Activated CD8-positive, alpha-beta memory T cell treated with anti-CD3 and anti-CD28 coated beads, Interleukin-2, amount 50 U/mL, for 4 hours (primary cell): Measurements from ENCODE around the gene METAP1.
"Not testable (repeated sequence)": the region's sequence is repeated elsewhere in the genome, so short reads cannot be mapped to it uniquely, and the experiment has no call there.

Experiments
- DNase-seq: peaks from one replicate; pipeline ENCODE4 v3.0.0-alpha.2; 2020

METAP1 gene

DNA sequence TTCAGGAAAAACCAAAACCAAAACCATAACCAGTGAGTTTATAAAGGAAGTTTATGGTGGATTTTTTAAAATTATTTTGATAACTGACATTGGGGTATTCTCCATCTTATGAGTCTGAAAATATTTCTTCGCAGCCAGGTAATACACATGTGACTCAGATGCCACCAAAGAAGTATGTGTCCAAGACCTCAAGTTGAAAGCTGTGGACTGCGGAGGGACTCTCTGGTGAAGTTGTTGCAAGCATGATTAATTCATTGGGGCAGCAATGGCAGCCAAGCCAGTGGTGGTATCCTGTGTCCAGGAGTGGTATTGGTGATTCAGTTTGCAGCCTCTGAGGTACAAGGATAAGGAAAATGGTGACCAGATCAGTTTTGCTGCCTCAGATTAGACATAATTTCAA lies 107.1 kb downstream of the METAP1 start:
- DNase-seq = no peak

DNA sequence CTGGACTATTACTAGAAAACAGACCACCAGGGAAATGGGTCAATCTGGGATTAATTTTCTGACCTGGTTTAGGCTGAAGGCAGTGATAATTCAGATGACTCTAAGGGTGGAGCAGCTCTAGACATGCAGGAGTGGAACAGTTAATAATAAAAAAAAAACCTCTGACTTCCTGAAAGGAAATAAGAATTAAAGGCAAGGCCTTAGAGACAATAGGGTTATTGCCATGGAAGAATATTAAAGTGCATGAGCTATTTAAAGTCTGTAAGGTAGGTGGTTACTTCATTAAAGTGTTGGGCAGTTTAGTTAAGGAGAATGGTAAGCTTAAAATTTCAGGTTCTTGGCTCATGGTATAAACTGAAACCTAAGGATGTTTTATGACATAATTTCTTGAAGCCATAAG lies 107.6 kb downstream of the METAP1 start:
- no peak for DNase-seq

DNA sequence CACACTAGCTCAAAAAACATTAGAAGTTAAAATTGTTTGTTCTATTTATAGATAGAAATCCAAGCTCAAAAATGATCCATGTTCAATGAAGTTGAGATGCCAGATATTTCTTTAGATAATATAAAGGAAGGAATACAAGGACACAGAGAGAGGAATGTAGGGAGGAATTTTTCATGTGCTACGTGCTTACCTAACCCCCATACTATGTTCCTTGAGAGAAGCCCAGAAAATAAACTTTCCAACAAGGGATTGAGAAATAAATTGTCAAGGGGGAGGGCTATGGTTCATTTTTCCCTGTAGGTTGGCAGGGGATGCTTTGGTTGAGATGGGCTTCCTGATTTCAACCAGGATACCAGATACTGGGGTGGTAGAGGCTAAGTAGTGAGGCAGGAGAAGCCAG lies 108.6 kb downstream of the METAP1 start:
- DNase-seq = no peak

DNA sequence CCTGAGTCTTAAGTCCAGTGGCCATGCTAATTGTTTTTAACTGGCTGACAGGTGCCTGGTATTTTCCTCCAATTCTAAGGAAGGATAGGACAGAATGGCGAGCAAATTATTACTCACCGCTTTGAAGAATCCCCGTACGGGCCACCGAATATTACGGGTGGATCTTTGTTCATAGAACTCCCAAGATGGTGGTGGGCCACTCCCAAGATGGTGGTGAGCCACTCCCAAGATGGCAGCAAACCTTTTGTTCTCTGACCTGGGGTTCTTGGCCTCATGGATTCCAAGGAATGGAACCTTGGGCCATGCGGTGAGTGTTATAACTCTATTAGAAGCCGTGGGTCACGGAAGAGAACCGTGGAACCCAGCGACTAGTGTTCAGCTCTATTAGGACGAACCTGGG lies 113.8 kb downstream of the METAP1 start:
- DNase-seq = not testable (repeated sequence)
